Fibroblast of skin of scalp (primary cell): ENCODE measurements around the gene SPATA13. TPM values are rescaled to one million over a fixed set of nuclear protein-coding genes. Genes with fewer than 3 reads are reported as not detected.
A peak's percentile ranks its signal among the peaks of the same experiment; 100 is the strongest.
"Not testable (repeated sequence)": the region's sequence is repeated elsewhere in the genome, so short reads cannot be mapped to it uniquely, and the experiment has no call there.

Experiments
- DNase-seq: peaks from one replicate; pipeline ENCODE4 v3.0.0-alpha.2; 2013
- polyA plus RNA-seq, 2 experiments: library from polyadenylated mRNA; unstranded; fragments of 120-200 nt; gene quantifications; one replicate each; pipeline ENCODE4 v1.2.1, GENCODE V29; 2013; ENCODE audit not compliant: insufficient read length in 2 of 2

The SPATA13 gene
- polyA plus RNA-seq (2013, experiment 1 of 2; ENCODE audit: insufficient read length) = 2.8 TPM
- polyA plus RNA-seq (2013, experiment 2 of 2; ENCODE audit: insufficient read length) = 2.9 TPM

DNA sequence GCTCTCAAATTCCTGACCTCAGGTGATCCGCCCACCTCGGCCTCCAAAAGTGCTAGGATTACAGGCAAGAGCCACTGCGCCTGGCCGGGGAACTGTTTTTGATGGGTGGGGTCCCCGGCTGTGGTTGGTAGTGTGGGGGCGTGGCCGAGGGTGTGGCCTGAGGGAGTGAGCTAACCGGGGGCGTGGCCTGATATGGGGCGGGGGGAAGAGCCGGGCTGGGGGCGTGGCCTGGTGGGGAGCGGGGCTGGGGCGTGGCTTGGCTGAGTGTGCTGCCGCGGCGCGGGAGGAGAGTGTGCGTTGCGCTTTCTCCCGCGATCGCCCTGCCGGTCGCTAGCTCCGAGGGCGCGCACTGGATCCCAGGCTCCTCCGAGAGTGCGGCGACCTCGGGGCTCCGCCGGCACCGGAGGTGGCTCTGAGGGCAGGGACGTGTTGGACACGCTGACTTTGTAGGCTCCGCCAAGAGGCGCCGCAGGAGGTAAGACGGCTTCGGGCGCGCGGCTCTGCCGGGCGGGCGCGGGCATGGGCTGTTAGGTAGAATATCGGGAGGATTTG lies at the start of gene SPATA13:
TSS of gene SPATA13 (plus strand) at position 263 of the 552 bp plus-strand sequence. CDS start 62,210 bp downstream, outside the sequence.
- peak; percentile 91 for DNase-seq

GRCh38 chr13:24112791-24113190 lies 47.7 kb upstream of the SPATA13 start:
- DNase-seq = no peak

DNA sequence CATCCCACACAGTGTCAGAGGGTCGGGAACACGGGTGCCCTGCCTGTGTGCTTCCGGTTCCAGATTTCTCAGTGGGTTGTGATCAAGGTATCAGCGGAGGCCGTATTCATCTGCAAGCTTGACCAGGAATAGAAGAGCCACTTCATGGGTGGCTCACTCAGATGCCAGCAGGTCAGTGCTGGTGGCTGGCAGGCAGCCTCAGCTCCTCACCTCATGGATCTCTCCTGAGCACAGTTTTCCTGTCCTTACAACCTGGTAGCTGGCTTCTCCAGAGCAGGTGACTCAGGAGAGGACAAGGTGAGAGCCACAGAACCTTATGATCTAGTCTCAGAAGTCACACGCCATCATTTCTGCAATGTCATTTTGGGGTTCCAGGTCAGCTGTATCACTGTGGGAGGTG lies 44.8 kb upstream of the SPATA13 start:
- no peak for DNase-seq

- DNase-seq = no peak
Observed at GRCh38 chr13:24116131-24116530, 44.4 kb upstream of the SPATA13 start.

DNA sequence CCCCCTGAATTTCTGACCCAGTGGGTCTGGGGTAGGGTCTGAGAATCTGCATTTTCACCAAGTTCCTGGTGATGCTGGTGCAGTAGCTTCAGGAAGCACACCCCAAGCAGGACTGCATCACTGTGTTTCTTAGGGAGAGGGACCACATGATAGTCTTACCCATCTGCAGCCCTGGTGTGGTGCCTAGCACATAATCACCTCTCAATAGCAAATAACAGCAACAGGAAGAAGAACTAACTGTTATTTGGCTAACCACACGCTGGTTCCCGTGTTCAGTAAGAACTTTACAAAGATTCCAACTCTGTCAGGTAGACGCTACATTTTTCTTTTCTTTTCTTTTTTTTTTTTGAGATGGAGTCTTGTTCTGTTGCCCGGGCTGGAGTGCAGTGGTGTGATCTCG lies 41.9 kb upstream of the SPATA13 start:
- DNase-seq = no peak

DNA sequence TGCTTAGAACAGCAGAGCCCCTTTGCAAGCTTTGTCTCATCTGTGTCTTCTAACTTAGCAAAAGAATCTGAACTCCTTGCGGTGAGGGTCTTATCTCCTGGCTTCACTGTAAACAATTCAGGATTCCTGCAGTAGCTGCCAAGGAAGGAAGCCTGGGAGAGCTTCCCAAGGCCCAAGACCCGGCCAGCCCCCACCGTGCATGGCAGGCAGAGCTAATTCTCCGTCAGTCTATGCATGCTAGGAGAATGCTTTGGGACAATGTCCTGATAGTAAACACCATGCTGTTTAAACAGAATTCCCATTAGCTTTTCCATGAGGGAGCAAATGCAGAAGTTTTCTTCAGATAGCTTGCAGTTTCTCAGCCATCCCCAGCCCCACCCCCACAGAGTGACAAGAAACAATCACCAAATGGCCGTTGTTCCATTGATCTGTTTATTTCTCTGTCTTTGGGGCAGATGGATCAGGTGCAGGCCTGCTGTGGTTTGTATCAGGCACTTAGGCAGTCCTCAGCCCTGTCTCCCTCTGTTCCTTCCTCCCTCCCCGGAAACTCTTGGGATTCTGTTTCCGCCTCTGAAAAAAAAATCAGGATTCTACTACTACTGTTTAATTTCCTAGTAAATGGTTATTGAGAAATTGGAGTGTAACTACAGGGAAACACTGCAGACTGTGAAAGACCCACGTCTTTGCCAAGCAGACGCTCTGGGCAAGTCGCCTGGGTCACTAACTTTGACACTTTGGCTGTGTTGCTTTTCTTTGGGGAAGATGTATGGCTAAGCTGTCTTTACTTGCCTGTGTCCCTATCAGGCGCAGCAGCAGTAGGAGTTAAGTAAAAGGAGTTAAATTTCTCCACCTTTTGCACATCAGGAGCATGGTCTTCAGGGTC lies 40.7 kb upstream of the SPATA13 start:
- no peak for DNase-seq

- DNase-seq = not testable (repeated sequence)
Observed at GRCh38 chr13:24122045-24122444, 38.5 kb upstream of the SPATA13 start.

GRCh38 chr13:24122569-24122968 lies 38.0 kb upstream of the SPATA13 start:
- no peak for DNase-seq

GRCh38 chr13:24123761-24124160 lies 36.8 kb upstream of the SPATA13 start:
- DNase-seq = no peak

DNA sequence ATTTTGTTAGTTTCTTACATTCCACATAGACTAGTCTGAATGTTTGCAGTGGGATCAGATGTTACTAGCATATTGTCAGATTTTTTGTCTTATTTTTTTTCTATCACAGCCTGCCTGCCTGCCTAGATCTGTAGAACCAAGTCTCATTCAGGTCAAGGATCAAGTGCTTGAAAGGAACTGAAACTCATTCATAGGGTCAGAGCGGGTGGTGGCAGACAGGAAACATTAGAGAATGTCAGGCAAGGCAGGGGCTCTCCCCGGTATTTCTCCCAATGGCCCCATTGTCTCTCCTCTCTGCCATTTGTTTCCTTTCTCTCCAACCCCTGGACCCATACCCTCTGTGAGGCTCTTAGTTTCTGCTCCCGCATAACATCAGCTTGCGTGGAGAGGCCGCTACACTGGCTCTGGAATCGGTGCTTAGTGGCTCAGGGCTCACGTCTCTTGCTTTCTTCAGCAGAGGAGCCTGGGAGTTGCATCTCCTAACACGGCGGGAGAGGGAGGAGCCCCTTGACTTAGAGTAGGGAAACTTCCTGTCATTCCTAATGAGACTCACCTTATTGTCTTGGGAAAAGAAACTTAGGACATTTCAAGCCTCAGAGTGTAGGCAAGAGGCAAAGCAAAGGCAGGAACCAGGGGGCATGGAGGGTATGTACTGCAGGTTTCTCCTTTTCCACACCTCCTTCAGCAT lies 35.6 kb upstream of the SPATA13 start:
- no peak for DNase-seq

- DNase-seq = peak; percentile 21
Observed at GRCh38 chr13:24127116-24127631, 33.3 kb upstream of the SPATA13 start.

DNA sequence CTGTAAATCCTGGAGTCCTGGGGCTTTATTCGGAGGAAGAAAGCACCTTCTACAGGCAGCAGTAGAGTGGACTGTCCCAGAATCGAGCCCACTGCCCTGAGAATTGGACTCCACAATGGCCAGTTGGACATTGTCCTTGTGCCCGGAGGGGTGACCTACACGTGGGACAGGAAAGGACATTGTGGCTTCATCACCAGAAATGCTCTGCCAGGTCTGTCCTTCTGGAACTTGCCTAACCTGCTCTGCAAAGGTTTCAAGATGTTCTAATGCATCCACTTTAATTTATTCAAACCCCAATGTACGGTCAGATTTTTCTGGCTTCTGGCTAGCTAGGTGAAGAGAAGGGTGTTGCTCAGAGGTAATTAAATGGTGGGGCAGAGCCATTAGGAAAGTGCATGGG lies 32.4 kb upstream of the SPATA13 start:
- no peak for DNase-seq

DNA sequence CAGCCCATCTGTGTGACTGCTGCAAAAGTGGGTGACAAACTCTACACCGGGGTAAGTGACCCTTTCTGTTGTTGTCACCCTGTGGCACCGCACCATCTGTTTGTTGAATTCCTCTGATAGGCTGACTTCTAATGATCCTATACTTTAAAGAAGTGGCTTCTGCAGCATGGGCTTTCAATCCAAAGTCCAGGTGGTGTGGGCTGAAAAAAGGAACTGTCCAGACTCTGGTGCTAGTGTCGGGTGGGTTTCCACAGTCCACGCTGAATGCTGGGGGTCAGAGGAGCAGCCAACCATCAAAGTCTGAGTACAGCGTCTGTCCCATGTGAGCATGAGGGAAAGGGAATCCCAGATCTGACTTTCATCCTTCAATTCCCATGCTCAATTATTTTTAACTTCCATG lies 31.6 kb upstream of the SPATA13 start:
- no peak for DNase-seq

DNA sequence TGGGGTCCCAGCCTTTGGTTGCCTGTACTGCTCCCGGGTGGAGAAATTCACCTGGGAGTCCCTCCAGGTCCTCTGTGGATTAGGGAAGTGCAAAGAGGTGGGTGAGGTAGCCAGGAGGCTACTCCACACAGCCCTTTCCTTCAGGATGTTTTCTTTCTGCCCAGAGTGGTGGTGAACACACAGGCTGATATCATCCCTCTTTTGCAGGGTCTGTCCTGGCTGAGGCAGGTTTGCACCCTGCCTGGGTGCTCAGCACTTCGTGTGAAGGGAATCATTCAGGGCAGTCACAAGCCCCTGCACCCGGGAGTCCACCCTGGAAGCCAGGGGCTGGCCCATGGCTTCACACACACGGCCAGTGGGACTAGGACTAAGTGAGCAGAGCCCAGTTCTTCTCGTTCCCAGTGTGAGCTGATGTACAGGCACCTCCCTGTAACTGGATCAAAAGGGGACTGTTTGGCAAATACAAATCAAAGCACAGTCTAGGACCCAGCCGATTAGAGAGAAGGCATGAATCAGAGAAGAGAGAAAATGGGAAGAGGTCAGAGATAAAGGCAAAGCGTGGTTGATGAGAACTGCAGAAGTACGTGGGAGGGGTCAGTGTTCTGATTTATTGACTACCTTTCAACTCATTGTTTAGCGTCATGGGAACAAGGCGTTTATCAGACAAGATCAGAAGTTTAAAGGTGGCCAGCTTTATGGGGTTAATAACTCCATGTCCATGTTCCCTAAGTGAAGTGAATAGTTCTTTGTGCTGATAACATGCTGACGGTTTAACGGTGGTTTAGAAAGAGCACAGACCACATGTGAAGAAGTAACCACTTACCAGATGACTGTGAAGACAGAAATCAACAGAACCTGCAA lies 30.4 kb upstream of the SPATA13 start:
- no peak for DNase-seq

DNA sequence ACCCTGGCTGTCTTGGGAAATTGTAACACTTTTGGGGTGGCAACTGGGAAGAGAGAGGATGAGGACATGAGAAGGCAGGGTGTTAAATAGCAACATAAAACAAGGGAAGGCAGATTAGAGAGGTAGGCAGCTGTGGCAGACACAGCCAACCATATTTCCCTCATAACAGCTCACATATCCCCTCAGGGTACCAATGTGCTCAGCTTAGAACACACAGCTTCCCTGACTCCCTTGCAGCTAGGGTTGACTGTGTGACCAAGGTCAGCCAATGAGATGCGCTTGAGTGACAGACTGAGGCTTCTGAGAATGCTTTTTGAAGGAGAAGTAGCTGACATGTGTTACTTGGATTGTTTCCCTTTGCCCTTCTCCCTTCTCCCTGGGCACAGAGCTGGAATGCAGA lies 28.8 kb upstream of the SPATA13 start:
- no peak for DNase-seq

GRCh38 chr13:24133021-24133795 lies 27.3 kb upstream of the SPATA13 start:
- no peak for DNase-seq

- no peak for DNase-seq
Observed at GRCh38 chr13:24134231-24134630, 26.3 kb upstream of the SPATA13 start.

DNA sequence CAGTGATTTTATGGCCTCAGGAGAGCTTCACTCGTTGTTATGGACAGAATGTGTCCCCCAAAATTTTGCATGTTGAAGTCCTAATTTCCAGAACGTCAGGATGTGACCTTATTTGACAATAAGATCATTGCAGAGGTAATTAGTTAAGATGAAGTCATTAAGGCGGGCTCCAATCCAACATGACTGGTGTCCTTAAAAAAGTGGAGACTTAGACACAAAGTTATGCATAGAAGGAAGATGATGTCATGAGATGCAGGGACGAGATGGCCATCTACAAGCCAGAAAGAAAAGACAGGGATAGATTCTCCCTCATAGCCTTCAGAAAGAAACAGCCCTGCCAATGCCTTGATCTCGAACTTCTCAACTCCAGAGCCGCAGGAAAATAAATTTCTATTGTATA lies 25.8 kb upstream of the SPATA13 start:
- peak; percentile 24 for DNase-seq

GRCh38 chr13:24135674-24136300 lies 24.7 kb upstream of the SPATA13 start:
- peak; percentile 23 for DNase-seq

GRCh38 chr13:24138911-24139310 lies 21.6 kb upstream of the SPATA13 start:
- no peak for DNase-seq
